GM23248 (cell line): Measurements from ENCODE around the gene SHQ1. TPM values are rescaled to one million over a fixed set of nuclear protein-coding genes. Genes with fewer than 3 reads are reported as not detected.
A peak's percentile ranks its signal among the peaks of the same experiment; 100 is the strongest.

Experiments
- DNase-seq: peaks from one replicate; pipeline ENCODE4 v3.0.0-alpha.2; 2015
- H2AFZ ChIP-seq: fragments of 200-600 bp; sonication (generic); 2 replicates; pipeline ENCODE4 v1.6.1; 2016; ENCODE audit warnings: antibody characterized with exemption
- H3F3A ChIP-seq: fragments of 200-600 bp; sonication (generic); 2 replicates; pipeline ENCODE4 v1.6.1; 2016; ENCODE audit warnings: mild to moderate bottlenecking, antibody characterized with exemption, mixed run types; ENCODE audit not compliant: insufficient read depth
- H3K27ac ChIP-seq: fragments of 200-600 bp; sonication (generic); 2 replicates; pipeline ENCODE4 v1.5.1; 2016; ENCODE audit warnings: mild to moderate bottlenecking
- H3K27me3 ChIP-seq: fragments of 200-600 bp; sonication (generic); replicated peaks from 2 replicates; pipeline ENCODE4 v1.6.1; 2016; ENCODE audit warnings: mild to moderate bottlenecking; ENCODE audit not compliant: insufficient read depth
- H3K36me3 ChIP-seq: fragments of 200-600 bp; sonication (generic); 2 replicates; pipeline ENCODE4 v1.6.1; 2016; ENCODE audit warnings: low read depth, mild to moderate bottlenecking
- H3K4me1 ChIP-seq: fragments of 200-600 bp; sonication (generic); 2 replicates; pipeline ENCODE4 v1.6.1; 2016; ENCODE audit warnings: mild to moderate bottlenecking; ENCODE audit not compliant: insufficient read depth
- H3K4me2 ChIP-seq: fragments of 200-600 bp; sonication (generic); one replicate; pipeline ENCODE4 v1.6.1; 2016; ENCODE audit warnings: mild to moderate bottlenecking; ENCODE audit not compliant: unreplicated experiment
- H3K4me3 ChIP-seq: fragments of 200-600 bp; sonication (generic); 2 replicates; pipeline ENCODE4 v1.5.1; 2016; ENCODE audit warnings: mild to moderate bottlenecking
- H3K79me2 ChIP-seq: fragments of 200-600 bp; sonication (generic); 2 replicates; pipeline ENCODE4 v1.6.1; 2016; ENCODE audit warnings: mild to moderate bottlenecking; ENCODE audit not compliant: insufficient read depth
- H3K9ac ChIP-seq: fragments of 200-600 bp; sonication (generic); 2 replicates; pipeline ENCODE4 v1.6.1; 2016; ENCODE audit warnings: mild to moderate bottlenecking
- H3K9me2 ChIP-seq: fragments of 200-600 bp; sonication (generic); 2 replicates; pipeline ENCODE4 v1.6.1; 2016; ENCODE audit warnings: mixed run types, mild to moderate bottlenecking, moderate library complexity; ENCODE audit not compliant: insufficient read depth
- H3K9me3 ChIP-seq: fragments of 200-600 bp; sonication (generic); one replicate; pipeline ENCODE4 v1.6.1; 2017; ENCODE audit warnings: low read depth
- H4K20me1 ChIP-seq: fragments of 200-600 bp; sonication (generic); 2 replicates; pipeline ENCODE4 v1.6.0; 2016; ENCODE audit not compliant: insufficient read depth
- EZH2 ChIP-seq: fragments of 200-600 bp; sonication (generic); IDR thresholded peaks from 2 replicates; pipeline ENCODE4 v1.6.1; 2018; ENCODE audit warnings: antibody characterized with exemption, mild to moderate bottlenecking; ENCODE audit not compliant: insufficient read depth, poor library complexity, severe bottlenecking
- EZH2phosphoT487 ChIP-seq: fragments of 200-600 bp; sonication (generic); IDR thresholded peaks from 2 replicates; pipeline ENCODE4 v1.6.1; 2018; ENCODE audit warnings: antibody characterized with exemption, moderate library complexity, mild to moderate bottlenecking, low read depth; ENCODE audit not compliant: insufficient read depth
- WGBS, 2 experiments: methylation state at CpG; one replicate each; pipeline ENCODE4 v1.1.6; 2015 to 2017; ENCODE audit warnings: low lambda C conversion rate in 2 of 2, low coverage in 1 of 2; ENCODE audit errors: missing lambda C conversion rate in 2 of 2; 5-methylcytosine and 5-hydroxymethylcytosine counted together
- in situ Hi-C: fragments of 300-500 bp; cut with MboI; formaldehyde crosslinking; loops from 2 replicates; pipeline ENCODE4 v1.15.0; 2020
- polyA plus RNA-seq: library from polyadenylated mRNA; unstranded; fragments of >200 nt; fragmentation: Nextera tagmentation; extraction: Ambion mirVana; gene quantifications from 2 replicates; pipeline ENCODE4 v1.2.1, GENCODE V29; 2016
- total RNA-seq: library from RNA; depleted of rRNA; stranded (reverse); fragments of >200 nt; shearing (Covaris generic); gene quantifications from 2 replicates; pipeline ENCODE4 v1.2.3, GENCODE V29; 2014

Gene SHQ1
- total and polyA plus RNA-seq, 2 experiments from 2014 or later = 23.3 to 24.0 TPM

GRCh38 chr3:72818905-72819304 is 29.3 kb downstream of the SHQ1 start:
- TF ChIP-seq EZH2phosphoT487 (no peak), EZH2 (no peak)
- H3K27me3 ChIP-seq = no peaks in the 10 kb centered on the region
- DNase-seq = peak; percentile 91
- H3K9me2 ChIP-seq = no peaks in the 10 kb centered on the region
- H3F3A ChIP-seq = peaks cover 44% of the 10 kb centered on the region
- no peak overlapping the region for H2AFZ ChIP-seq
- in situ Hi-C loops = no loop called here
- H3K9ac ChIP-seq = no peak overlapping the region
- H3K79me2 ChIP-seq = no peaks in the 10 kb centered on the region
- no peaks in the 10 kb centered on the region; the same call in 1 of the 2 replicates for H4K20me1 ChIP-seq
- 0 out of 2 replicates have a peak, but pooled peaks cover 3% of the 10 kb centered on the region for H3K36me3 ChIP-seq
- peak overlapping the region; percentile 73 for H3K27ac ChIP-seq
- no peak overlapping the region for H3K4me3 ChIP-seq
- WGBS, 2 experiments = 50 to 57% methylated on average over 1 of the region's 1 CpG
- H3K4me1 ChIP-seq = peaks cover 45% of the 10 kb centered on the region
- H3K9me3 ChIP-seq = no peaks in the 10 kb centered on the region
- H3K4me2 ChIP-seq = peak overlapping the region; percentile 27

- in situ Hi-C loops = no loop called here
- peak overlapping the region; percentile 73 for H3K27ac ChIP-seq
Measured at GRCh38 chr3:72818092-72818773, 30.0 kb downstream of the SHQ1 start.

GRCh38 chr3:72816862-72817355 is 31.3 kb downstream of the SHQ1 start:
- no peaks in the 10 kb centered on the region for H3K79me2 ChIP-seq
- no peak overlapping the region for H3K4me3 ChIP-seq
- H3K36me3 ChIP-seq = peaks cover 2% of the 10 kb centered on the region; the same call in 1 of the 2 replicates
- H3K4me2 ChIP-seq = no peak overlapping the region
- H3K27ac ChIP-seq = no peak overlapping the region
- peaks cover 41% of the 10 kb centered on the region for H3F3A ChIP-seq
- H3K4me1 ChIP-seq = peaks cover 37% of the 10 kb centered on the region
- no peaks in the 10 kb centered on the region for H3K9me3 ChIP-seq
- in situ Hi-C loops = no loop called here
- H3K27me3 ChIP-seq = no peaks in the 10 kb centered on the region
- 87 to 89% methylated on average over 3 of the region's 3 CpGs for WGBS, 2 experiments
- DNase-seq = no peak
- TF ChIP-seq EZH2phosphoT487 (no peak), EZH2 (no peak)
- H2AFZ ChIP-seq = no peak overlapping the region
- no peak overlapping the region for H3K9ac ChIP-seq
- no peaks in the 10 kb centered on the region; the same call in 1 of the 2 replicates for H4K20me1 ChIP-seq
- H3K9me2 ChIP-seq = no peaks in the 10 kb centered on the region

More at GRCh38 chr3:72818092-72818773, 30.0 kb downstream of the SHQ1 start:
- Histone ChIP-seq H3F3A (peaks cover 44% of the 10 kb centered on the region), H3K27me3 (no peaks in the 10 kb centered on the region), H3K9me3 (no peaks in the 10 kb centered on the region), H3K9me2 (no peaks in the 10 kb centered on the region), H3K36me3 (0 out of 2 replicates have a peak, but pooled peaks cover 3% of the 10 kb centered on the region), H4K20me1 (no peaks in the 10 kb centered on the region; the same call in 1 of the 2 replicates), H3K4me1 (peaks cover 45% of the 10 kb centered on the region), H3K4me3 (no peak overlapping the region), H3K4me2 (peak overlapping the region; percentile 27), H3K79me2 (no peaks in the 10 kb centered on the region), H3K9ac (no peak overlapping the region), H2AFZ (no peak overlapping the region)
- TF ChIP-seq EZH2 (no peak), EZH2phosphoT487 (no peak)
- 89 to 90% methylated on average over 3 of the region's 3 CpGs for WGBS, 2 experiments
- DNase-seq = peak; percentile 56

- Histone ChIP-seq H3K9ac (no peak overlapping the region), H3K27me3 (no peaks in the 10 kb centered on the region), H4K20me1 (no peaks in the 10 kb centered on the region; the same call in 1 of the 2 replicates), H2AFZ (no peak overlapping the region), H3K4me1 (peaks cover 13% of the 10 kb centered on the region), H3K4me2 (no peak overlapping the region), H3K4me3 (no peak overlapping the region), H3K79me2 (no peaks in the 10 kb centered on the region), H3K27ac (no peak overlapping the region), H3K9me3 (no peaks in the 10 kb centered on the region), H3K9me2 (no peaks in the 10 kb centered on the region), H3K36me3 (no peaks in the 10 kb centered on the region; the same call in 1 of the 2 replicates), H3F3A (peaks cover 15% of the 10 kb centered on the region)
- in situ Hi-C loops = no loop called here
- DNase-seq = no peak
- TF ChIP-seq EZH2phosphoT487 (no peak), EZH2 (no peak)
- 92 to 96% methylated on average over 3 of the region's 3 CpGs for WGBS, 2 experiments
Measured at GRCh38 chr3:72814308-72814707, 33.9 kb downstream of the SHQ1 start.
